ENCODE results near the gene TRIP12.
"Not testable (repeated sequence)": the region's sequence is repeated elsewhere in the genome, so short reads cannot be mapped to it uniquely, and the experiment has no call there.

The TRIP12 gene

GRCh38 chr2:229752970-229753729 is 168.7 kb downstream of the TRIP12 start:
- DNase-seq = peak; percentile 17

GRCh38 chr2:229749779-229750178 is 172.0 kb downstream of the TRIP12 start:
- no peak for DNase-seq

GRCh38 chr2:229748950-229749349 is 172.9 kb downstream of the TRIP12 start:
- no peak for DNase-seq

GRCh38 chr2:229742691-229743090 is 179.1 kb downstream of the TRIP12 start:
- not testable (repeated sequence) for DNase-seq

GRCh38 chr2:229740279-229740678 is 181.5 kb downstream of the TRIP12 start:
- DNase-seq = no peak

- no peak for DNase-seq
These were observed 183.7 kb downstream of the TRIP12 start for GRCh38 chr2:229738024-229738625.

- DNase-seq = no peak
These were observed 187.4 kb downstream of the TRIP12 start for GRCh38 chr2:229734410-229734809.

- DNase-seq = no peak
These were observed 188.1 kb downstream of the TRIP12 start for GRCh38 chr2:229733611-229734245.

GRCh38 chr2:229732897-229733296 is 188.9 kb downstream of the TRIP12 start:
- no peak for DNase-seq

GRCh38 chr2:229731916-229732315 is 189.9 kb downstream of the TRIP12 start:
- no peak for DNase-seq

- no peak for DNase-seq
These were observed 190.4 kb downstream of the TRIP12 start for GRCh38 chr2:229731363-229731762.

GRCh38 chr2:229728370-229728769 is 193.4 kb downstream of the TRIP12 start:
- no peak for DNase-seq

- no peak for DNase-seq
These were observed 195.2 kb downstream of the TRIP12 start for GRCh38 chr2:229726643-229727042.

GRCh38 chr2:229725716-229726574 is 195.9 kb downstream of the TRIP12 start:
- DNase-seq = no peak

GRCh38 chr2:229723192-229723591 is 198.6 kb downstream of the TRIP12 start:
- not testable (repeated sequence) for DNase-seq

GRCh38 chr2:229719926-229720647 is 201.7 kb downstream of the TRIP12 start:
- no peak for DNase-seq

GRCh38 chr2:229718057-229718456 is 203.8 kb downstream of the TRIP12 start:
- no peak for DNase-seq

GRCh38 chr2:229715895-229716507 is 205.8 kb downstream of the TRIP12 start:
- DNase-seq = peak; percentile 70

GRCh38 chr2:229714736-229715541 is 206.9 kb downstream of the TRIP12 start:
- DNase-seq = peak; percentile 93

GRCh38 chr2:229714080-229714735 is 207.6 kb downstream of the TRIP12 start, which contains the start of gene DNER:
DNER (minus strand) TSS chr2:229714555; CDS start chr2:229714423, 132 bp downstream.
- no peak for DNase-seq
